Suprapubic skin (tissue), 4 donors: ENCODE results near the gene ABHD17B. TPM values are rescaled to one million over a fixed set of nuclear protein-coding genes. Genes with fewer than 3 reads are reported as not detected.

Experiments used
- DNase-seq, 2 donors: peaks; one replicate each; pipeline ENCODE4 v3.0.0-alpha.2; 2019; ENCODE audit warnings: low spot score in 2 of 2
- H3K27ac ChIP-seq: fragments of 200-600 bp; sonication (generic); one replicate; pipeline ENCODE4 v1.5.1; 2019
- H3K27me3 ChIP-seq: fragments of 200-600 bp; sonication (generic); one replicate; pipeline ENCODE4 v1.5.1; 2019
- H3K36me3 ChIP-seq: fragments of 200-600 bp; sonication (generic); one replicate; pipeline ENCODE4 v1.5.1; 2019
- H3K4me1 ChIP-seq: fragments of 200-600 bp; sonication (generic); one replicate; pipeline ENCODE4 v1.5.1; 2019
- H3K4me3 ChIP-seq: fragments of 200-600 bp; sonication (generic); one replicate; pipeline ENCODE4 v1.5.1; 2019; ENCODE audit warnings: mild to moderate bottlenecking
- H3K9me3 ChIP-seq: fragments of 200-600 bp; sonication (generic); one replicate; pipeline ENCODE4 v1.5.1; 2019
- EP300 ChIP-seq: sonication (generic); formaldehyde crosslinking; IDR thresholded peaks from one replicate; pipeline ENCODE4 v1.6.1; 2017; ENCODE audit warnings: antibody characterized with exemption
- POLR2A ChIP-seq, 2 donors: fragments of 450-650 bp; IDR thresholded peaks; one replicate each; pipeline ENCODE4 v1.6.1; 2017; ENCODE audit warnings: antibody characterized with exemption in 2 of 2, mild to moderate bottlenecking in 2 of 2, moderate library complexity in 2 of 2
- POLR2AphosphoS5 ChIP-seq, 3 donors: sonication (generic); formaldehyde crosslinking; IDR thresholded peaks; one replicate each; pipeline ENCODE4 v1.6.1; 2017; ENCODE audit warnings: antibody characterized with exemption in 3 of 3
- WGBS: methylation state at CpG from one replicate; pipeline ENCODE4 v1.1.5; 2018; 5-methylcytosine and 5-hydroxymethylcytosine counted together
- total RNA-seq, 4 donors: library from RNA; depleted of rRNA; stranded (reverse); fragments of >200 nt; gene quantifications; one replicate each; pipeline ENCODE4 v1.1.0, GENCODE V29; 2016
- TF ChIP-seq, protein P1 (sequence below), 2 donors: fragments of 200-600 bp in 1 of 2; fragments of 450-650 bp in 1 of 2; sonication (generic) in 1 of 2; IDR thresholded peaks; one replicate each; pipeline ENCODE4 v1.5.1; 2016 to 2019; ENCODE audit warnings: antibody characterized with exemption in 2 of 2, mild to moderate bottlenecking in 1 of 2, moderate library complexity in 1 of 2

ABHD17B gene
- total RNA-seq, 4 donors from 2014 or later = 22.4 to 40.7 (median 33.2) TPM

DNA sequence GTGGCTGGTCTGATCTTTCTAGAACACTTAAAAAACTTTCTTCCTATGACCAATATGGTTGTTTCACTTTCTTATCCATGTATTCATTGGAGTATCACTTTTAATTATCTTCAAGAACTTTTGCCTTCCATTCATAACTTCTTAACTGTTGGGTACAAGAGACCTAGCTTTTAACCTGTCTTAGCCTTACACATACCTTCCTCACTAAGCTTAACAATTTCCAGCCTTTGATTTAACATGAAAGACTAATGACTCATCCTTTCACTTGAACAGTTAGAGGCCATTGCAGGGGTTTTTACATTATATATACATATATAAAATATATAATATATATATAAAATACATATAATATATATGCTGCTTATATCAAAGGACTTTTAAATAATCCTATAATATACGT is 57.9 kb downstream of the ABHD17B start:
- no peak overlapping the region for H3K27ac ChIP-seq
- no peak overlapping the region for H3K4me3 ChIP-seq
- no peak for DNase-seq
- 97% methylated on average over 1 of the region's 1 CpG for WGBS
- H3K9me3 ChIP-seq = no peaks in the 10 kb centered on the region
- no peaks in the 10 kb centered on the region for H3K4me1 ChIP-seq
- H3K27me3 ChIP-seq = no peaks in the 10 kb centered on the region
- TF ChIP-seq POLR2AphosphoS5 (IDR thresholded peaks at IDR 0.05) (no peak), EP300 (no peak), POLR2A (IDR thresholded peaks at IDR 0.05) (no peak)
- TF ChIP-seq, protein P1, sequence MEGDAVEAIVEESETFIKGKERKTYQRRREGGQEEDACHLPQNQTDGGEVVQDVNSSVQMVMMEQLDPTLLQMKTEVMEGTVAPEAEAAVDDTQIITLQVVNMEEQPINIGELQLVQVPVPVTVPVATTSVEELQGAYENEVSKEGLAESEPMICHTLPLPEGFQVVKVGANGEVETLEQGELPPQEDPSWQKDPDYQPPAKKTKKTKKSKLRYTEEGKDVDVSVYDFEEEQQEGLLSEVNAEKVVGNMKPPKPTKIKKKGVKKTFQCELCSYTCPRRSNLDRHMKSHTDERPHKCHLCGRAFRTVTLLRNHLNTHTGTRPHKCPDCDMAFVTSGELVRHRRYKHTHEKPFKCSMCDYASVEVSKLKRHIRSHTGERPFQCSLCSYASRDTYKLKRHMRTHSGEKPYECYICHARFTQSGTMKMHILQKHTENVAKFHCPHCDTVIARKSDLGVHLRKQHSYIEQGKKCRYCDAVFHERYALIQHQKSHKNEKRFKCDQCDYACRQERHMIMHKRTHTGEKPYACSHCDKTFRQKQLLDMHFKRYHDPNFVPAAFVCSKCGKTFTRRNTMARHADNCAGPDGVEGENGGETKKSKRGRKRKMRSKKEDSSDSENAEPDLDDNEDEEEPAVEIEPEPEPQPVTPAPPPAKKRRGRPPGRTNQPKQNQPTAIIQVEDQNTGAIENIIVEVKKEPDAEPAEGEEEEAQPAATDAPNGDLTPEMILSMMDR (IDR thresholded peaks at IDR 0.05) = no peak
- no peaks in the 10 kb centered on the region for H3K36me3 ChIP-seq

DNA sequence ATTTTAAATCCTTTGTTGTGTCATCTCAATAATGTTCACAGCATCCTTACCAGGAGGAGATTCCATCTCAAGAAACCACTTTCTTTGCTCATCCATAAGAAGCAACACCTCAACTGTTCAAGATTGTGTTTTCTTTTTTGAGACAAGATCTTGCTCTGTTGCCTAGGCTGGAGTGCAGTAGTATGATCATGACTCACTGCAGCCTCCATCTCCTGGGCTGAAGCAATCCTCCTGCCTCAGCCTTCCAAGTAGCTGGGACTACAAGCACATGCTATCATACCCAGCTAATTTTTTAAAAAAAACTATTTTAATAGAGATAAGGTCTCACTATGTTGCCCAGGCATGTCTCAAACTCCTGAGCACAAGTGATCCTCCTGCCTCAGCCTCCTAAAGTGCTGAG is 60.0 kb downstream of the ABHD17B start:
- no peaks in the 10 kb centered on the region for H3K9me3 ChIP-seq
- no peak overlapping the region for H3K4me3 ChIP-seq
- no peak for DNase-seq
- H3K27me3 ChIP-seq = no peaks in the 10 kb centered on the region
- H3K36me3 ChIP-seq = no peaks in the 10 kb centered on the region
- TF ChIP-seq, protein P1 (IDR thresholded peaks at IDR 0.05) = no peak
- no peaks in the 10 kb centered on the region for H3K4me1 ChIP-seq
- no peak overlapping the region for H3K27ac ChIP-seq

DNA sequence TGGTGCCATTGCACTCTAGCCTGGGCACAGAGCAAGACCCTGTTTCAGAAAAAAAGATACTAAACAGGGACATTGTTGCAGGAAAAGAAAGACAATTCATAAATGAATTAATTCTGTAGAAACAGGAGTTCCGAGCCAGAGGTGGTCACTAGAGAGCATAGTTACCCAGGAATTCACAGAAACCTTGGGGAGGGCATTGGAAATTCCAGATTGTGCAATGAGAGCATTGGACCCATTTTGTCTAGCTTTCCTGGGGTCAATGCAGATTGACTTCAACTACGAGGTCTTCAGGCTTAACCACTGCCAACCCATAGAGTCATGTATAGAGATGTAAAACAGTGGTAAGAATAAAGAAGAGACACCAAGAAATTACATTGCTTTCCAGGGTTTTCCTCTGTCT is 63.1 kb downstream of the ABHD17B start:
- WGBS = 87% methylated on average over 2 of the region's 2 CpGs
- TF ChIP-seq, protein P1 (IDR thresholded peaks at IDR 0.05) = no peak
- no peak for TF ChIP-seq POLR2AphosphoS5 (IDR thresholded peaks at IDR 0.05)
- no peak for TF ChIP-seq POLR2A (IDR thresholded peaks at IDR 0.05)
- TF ChIP-seq EP300 = no peak

DNA sequence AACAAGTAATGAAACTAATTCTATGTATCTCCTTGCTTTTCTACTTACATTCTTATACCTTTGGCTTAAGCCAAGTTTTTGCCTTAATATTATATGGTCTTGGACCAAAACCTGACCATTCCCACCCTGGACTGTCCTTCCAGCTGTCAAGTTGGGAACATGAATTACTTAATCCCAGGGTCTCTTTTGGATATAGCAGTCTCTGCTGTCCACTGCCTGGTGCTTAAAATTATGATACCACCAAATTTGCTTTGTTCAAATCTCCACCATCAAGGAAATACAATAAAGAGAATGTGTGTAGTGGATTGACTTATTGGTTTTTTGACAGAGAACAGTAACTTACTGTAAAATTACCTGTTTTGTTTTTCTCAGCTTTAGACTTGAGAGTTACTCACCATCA is 66.2 kb downstream of the ABHD17B start:
- Histone ChIP-seq H3K9me3 (no peaks in the 10 kb centered on the region), H3K4me1 (no peaks in the 10 kb centered on the region), H3K4me3 (no peak overlapping the region), H3K36me3 (no peaks in the 10 kb centered on the region), H3K27ac (no peak overlapping the region), H3K27me3 (no peaks in the 10 kb centered on the region)
- no peak for TF ChIP-seq POLR2AphosphoS5 (IDR thresholded peaks at IDR 0.05)
- TF ChIP-seq POLR2A (IDR thresholded peaks at IDR 0.05) = no peak
- TF ChIP-seq, protein P1 (IDR thresholded peaks at IDR 0.05) = no peak
- TF ChIP-seq EP300 = no peak
- no peak for DNase-seq

More for the DNA sequence above, 63.1 kb downstream of the ABHD17B start:
- H3K27me3 ChIP-seq = no peaks in the 10 kb centered on the region
- H3K36me3 ChIP-seq = no peaks in the 10 kb centered on the region
- H3K4me1 ChIP-seq = no peaks in the 10 kb centered on the region
- H3K9me3 ChIP-seq = no peaks in the 10 kb centered on the region
- H3K4me3 ChIP-seq = no peak overlapping the region
- no peak for DNase-seq
- no peak overlapping the region for H3K27ac ChIP-seq

DNA sequence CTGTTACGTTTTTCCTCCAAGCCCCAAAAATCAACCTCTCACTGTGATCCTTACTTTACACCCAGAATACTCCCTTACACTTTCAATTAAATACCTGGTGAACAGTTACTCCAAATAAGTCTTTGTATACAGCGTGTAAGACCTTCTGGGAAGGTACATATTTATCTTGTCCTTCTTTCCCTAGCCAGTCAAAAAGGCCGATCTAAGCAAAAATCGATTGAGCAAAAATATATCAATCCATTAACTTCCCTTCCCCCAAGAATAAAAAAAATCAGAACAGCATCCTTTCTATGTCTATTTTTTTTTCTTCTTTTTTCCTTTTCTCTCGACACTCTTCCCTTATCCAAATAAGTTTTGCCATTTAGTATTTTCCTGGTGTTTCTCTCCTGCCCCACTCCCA is 71.3 kb downstream of the ABHD17B start:
- no peak overlapping the region for H3K4me3 ChIP-seq
- H3K4me1 ChIP-seq = no peaks in the 10 kb centered on the region
- no peak for TF ChIP-seq POLR2A (IDR thresholded peaks at IDR 0.05)
- TF ChIP-seq POLR2AphosphoS5 (IDR thresholded peaks at IDR 0.05) = no peak
- TF ChIP-seq EP300 = no peak
- TF ChIP-seq, protein P1 (IDR thresholded peaks at IDR 0.05) = no peak
- 89% methylated on average over 5 of the region's 5 CpGs for WGBS
- H3K27me3 ChIP-seq = no peaks in the 10 kb centered on the region
- H3K36me3 ChIP-seq = no peaks in the 10 kb centered on the region
- DNase-seq = no peak
- H3K9me3 ChIP-seq = no peaks in the 10 kb centered on the region
- H3K27ac ChIP-seq = no peak overlapping the region
